ENCODE results near the gene KRT79. TPM values are rescaled to one million over a fixed set of nuclear protein-coding genes. Genes with fewer than 3 reads are reported as not detected.
A peak's percentile ranks its signal among the peaks of the same experiment; 100 is the strongest.

KRT79 gene
- total RNA-seq, 4 donors from 2014 or later: 48.8 to 202 (median 156) TPM

GRCh38 chr12:52876372-52876771 is 42.3 kb upstream of the KRT79 start:
- H3K4me1 ChIP-seq: peaks cover 86% of the 10 kb centered on the region
- peak overlapping the region; percentile 99 for H3K27ac ChIP-seq
- H3K4me3 ChIP-seq: no peak overlapping the region
- TF ChIP-seq POLR2AphosphoS5 (IDR thresholded peaks at IDR 0.05) (peak in 2 of 3 donors; percentile 14 to 82), POLR2A (IDR thresholded peaks at IDR 0.05) (no peak)
- H3K36me3 ChIP-seq: no peaks in the 10 kb centered on the region
- 50% methylated on average over 7 of the region's 7 CpGs for WGBS
- DNase-seq (ENCODE audit: low spot score in 2 of 2): peak in 1 of 2 donors; percentile 79
- no peaks in the 10 kb centered on the region for H3K27me3 ChIP-seq
- H3K9me3 ChIP-seq: no peaks in the 10 kb centered on the region

GRCh38 chr12:52874573-52875435 is 40.7 kb upstream of the KRT79 start:
- H3K36me3 ChIP-seq: no peaks in the 10 kb centered on the region
- TF ChIP-seq POLR2AphosphoS5 (IDR thresholded peaks at IDR 0.05) (no peak), POLR2A (IDR thresholded peaks at IDR 0.05) (no peak), EP300 (IDR thresholded peaks at IDR 0.05) (no peak), CTCF (IDR thresholded peaks at IDR 0.05) (no peak)
- no peaks in the 10 kb centered on the region for H3K9me3 ChIP-seq
- H3K4me1 ChIP-seq: peaks cover 97% of the 10 kb centered on the region
- DNase-seq (ENCODE audit: low spot score in 2 of 2): no peak
- H3K4me3 ChIP-seq: peak overlapping the region; percentile 52
- no peaks in the 10 kb centered on the region for H3K27me3 ChIP-seq
- WGBS: 66% methylated on average over 10 of the region's 10 CpGs
- H3K27ac ChIP-seq: peak overlapping the region; percentile 99

GRCh38 chr12:52873832-52874572 is 39.9 kb upstream of the KRT79 start:
- 0% methylated on average over 6 of the region's 55 CpGs for WGBS
- Histone ChIP-seq H3K27me3 (no peaks in the 10 kb centered on the region), H3K36me3 (no peaks in the 10 kb centered on the region), H3K4me1 (peaks cover 97% of the 10 kb centered on the region), H3K27ac (peak overlapping the region; percentile 99), H3K9me3 (no peaks in the 10 kb centered on the region), H3K4me3 (peak overlapping the region; percentile 52)
- peak; percentile 93 to 94 for DNase-seq (ENCODE audit: low spot score in 2 of 2)
- peak; percentile 13 to 58 (median 31) for TF ChIP-seq POLR2AphosphoS5 (IDR thresholded peaks at IDR 0.05)
- TF ChIP-seq EP300 (IDR thresholded peaks at IDR 0.05): no peak

GRCh38 chr12:52873513-52873831 is 39.4 kb upstream of the KRT79 start:
- peak overlapping the region; percentile 52 for H3K4me3 ChIP-seq
- WGBS: 45% methylated on average over 4 of the region's 4 CpGs

DNA sequence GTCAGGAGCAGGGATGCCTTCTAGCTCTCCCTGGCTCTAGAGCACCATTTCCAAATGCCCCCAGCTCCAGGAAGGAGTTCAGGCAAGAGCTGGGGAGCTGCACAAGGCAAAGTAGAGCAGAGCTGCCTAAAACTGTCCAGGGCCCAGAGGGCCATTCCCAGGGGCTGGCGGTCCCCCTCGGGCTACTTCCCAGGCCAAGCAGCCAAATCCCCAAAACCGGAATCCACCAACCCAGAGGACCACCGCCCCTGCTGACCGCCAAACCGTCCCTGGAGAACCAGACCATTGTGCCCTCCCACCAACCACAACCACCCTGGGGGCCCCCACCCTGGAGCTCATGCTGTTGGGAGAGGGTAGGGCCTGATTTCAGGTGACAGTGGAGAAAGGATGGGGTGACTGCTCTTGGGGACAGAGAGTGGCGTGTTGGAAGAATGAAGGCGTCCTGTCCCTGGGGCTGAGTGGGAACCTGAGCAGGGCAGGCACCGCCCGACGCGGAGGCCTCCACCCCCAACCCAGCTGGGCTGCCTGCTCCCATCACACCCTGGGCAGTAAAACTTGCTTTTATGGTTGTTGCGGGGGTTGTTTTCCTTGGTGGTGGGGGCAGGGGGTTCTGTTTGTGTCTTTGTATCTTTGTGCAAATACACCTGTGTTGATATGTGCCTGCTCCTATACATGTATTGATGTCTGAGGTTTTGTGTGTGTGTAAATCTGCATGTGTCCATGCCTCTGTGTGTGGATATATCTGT is 38.7 kb upstream of the KRT79 start:
- TF ChIP-seq CTCF (IDR thresholded peaks at IDR 0.05) (no peak), POLR2AphosphoS5 (IDR thresholded peaks at IDR 0.05) (no peak), POLR2A (IDR thresholded peaks at IDR 0.05) (no peak), EP300 (IDR thresholded peaks at IDR 0.05) (no peak)
- Histone ChIP-seq H3K36me3 (no peaks in the 10 kb centered on the region), H3K27me3 (no peaks in the 10 kb centered on the region), H3K4me1 (peaks cover 96% of the 10 kb centered on the region), H3K27ac (peak overlapping the region; percentile 99), H3K9me3 (no peaks in the 10 kb centered on the region), H3K4me3 (no peak overlapping the region)
- 59% methylated on average over 10 of the region's 13 CpGs for WGBS
- DNase-seq (ENCODE audit: low spot score in 2 of 2): no peak

More at GRCh38 chr12:52873513-52873831, 39.4 kb upstream of the KRT79 start:
- H3K27me3 ChIP-seq: no peaks in the 10 kb centered on the region
- DNase-seq (ENCODE audit: low spot score in 2 of 2): no peak
- no peak for TF ChIP-seq POLR2AphosphoS5 (IDR thresholded peaks at IDR 0.05)
- TF ChIP-seq EP300 (IDR thresholded peaks at IDR 0.05): no peak
- no peak for TF ChIP-seq POLR2A (IDR thresholded peaks at IDR 0.05)
- no peak for TF ChIP-seq CTCF (IDR thresholded peaks at IDR 0.05)
- H3K4me1 ChIP-seq: peaks cover 96% of the 10 kb centered on the region
- no peaks in the 10 kb centered on the region for H3K36me3 ChIP-seq
- no peaks in the 10 kb centered on the region for H3K9me3 ChIP-seq
- H3K27ac ChIP-seq: peak overlapping the region; percentile 99
